ENCODE results near the gene FLAD1. TPM values are rescaled to one million over a fixed set of nuclear protein-coding genes. Genes with fewer than 3 reads are reported as not detected.

The FLAD1 gene
- total RNA-seq, 4 donors from 2014 or later = 19.5 to 29.6 (median 23.0) TPM

DNA sequence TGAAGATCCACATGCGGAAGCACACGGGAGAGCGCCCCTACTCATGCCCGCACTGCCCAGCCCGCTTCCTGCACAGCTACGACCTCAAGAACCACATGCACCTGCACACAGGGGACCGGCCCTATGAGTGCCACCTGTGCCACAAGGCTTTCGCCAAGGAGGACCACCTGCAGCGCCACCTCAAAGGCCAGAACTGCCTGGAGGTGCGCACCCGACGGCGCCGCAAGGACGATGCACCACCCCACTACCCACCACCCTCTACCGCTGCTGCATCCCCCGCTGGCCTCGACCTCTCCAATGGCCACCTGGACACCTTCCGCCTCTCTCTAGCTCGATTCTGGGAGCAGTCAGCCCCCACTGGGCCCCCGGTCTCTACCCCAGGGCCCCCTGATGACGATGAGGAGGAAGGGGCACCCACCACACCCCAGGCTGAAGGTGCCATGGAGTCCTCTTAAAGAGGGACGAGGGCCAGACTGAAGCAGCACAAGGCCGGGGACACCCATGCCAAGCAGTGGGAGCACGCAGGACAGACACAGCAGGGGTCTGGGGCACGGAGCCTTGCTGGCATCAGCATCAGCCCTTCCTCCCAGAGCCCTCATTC, 33.2 kb downstream of the FLAD1 start:
- intact Hi-C loops (cut with DNase I) = loop anchor here (5.0 kb wide), 2 partner anchors 54 to 79 kb away; partner anchors contain the start of genes PMVK and PYGO2
- 92% methylated on average over 17 of the region's 26 CpGs for WGBS
- Histone ChIP-seq H3K4me3 (no peak overlapping the region), H3K27ac (replicated peaks in 1 of 4) (peak overlapping the region; percentile 86 to 92 (median 90)), H3K4me1 (peaks cover 39 to 63% (median 50%) of the 10 kb centered on the region in 4 donors), H3K9me3 (no peaks in the 10 kb centered on the region), H3K27me3 (no peaks in the 10 kb centered on the region), H3K36me3 (peaks cover 9 to 30% (median 24%) of the 10 kb centered on the region in 4 donors)
- DNase-seq (ENCODE audit: extremely low spot score) = no peak
- TF ChIP-seq, protein P1, sequence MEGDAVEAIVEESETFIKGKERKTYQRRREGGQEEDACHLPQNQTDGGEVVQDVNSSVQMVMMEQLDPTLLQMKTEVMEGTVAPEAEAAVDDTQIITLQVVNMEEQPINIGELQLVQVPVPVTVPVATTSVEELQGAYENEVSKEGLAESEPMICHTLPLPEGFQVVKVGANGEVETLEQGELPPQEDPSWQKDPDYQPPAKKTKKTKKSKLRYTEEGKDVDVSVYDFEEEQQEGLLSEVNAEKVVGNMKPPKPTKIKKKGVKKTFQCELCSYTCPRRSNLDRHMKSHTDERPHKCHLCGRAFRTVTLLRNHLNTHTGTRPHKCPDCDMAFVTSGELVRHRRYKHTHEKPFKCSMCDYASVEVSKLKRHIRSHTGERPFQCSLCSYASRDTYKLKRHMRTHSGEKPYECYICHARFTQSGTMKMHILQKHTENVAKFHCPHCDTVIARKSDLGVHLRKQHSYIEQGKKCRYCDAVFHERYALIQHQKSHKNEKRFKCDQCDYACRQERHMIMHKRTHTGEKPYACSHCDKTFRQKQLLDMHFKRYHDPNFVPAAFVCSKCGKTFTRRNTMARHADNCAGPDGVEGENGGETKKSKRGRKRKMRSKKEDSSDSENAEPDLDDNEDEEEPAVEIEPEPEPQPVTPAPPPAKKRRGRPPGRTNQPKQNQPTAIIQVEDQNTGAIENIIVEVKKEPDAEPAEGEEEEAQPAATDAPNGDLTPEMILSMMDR (IDR thresholded peaks at IDR 0.05) = no peak
- no peak for TF ChIP-seq POLR2A (IDR thresholded peaks at IDR 0.05; ENCODE audit: low read depth)
- TF ChIP-seq POLR2AphosphoS5 (IDR thresholded peaks at IDR 0.05) = no peak
- TF ChIP-seq EP300 (IDR thresholded peaks at IDR 0.05) = no peak

DNA sequence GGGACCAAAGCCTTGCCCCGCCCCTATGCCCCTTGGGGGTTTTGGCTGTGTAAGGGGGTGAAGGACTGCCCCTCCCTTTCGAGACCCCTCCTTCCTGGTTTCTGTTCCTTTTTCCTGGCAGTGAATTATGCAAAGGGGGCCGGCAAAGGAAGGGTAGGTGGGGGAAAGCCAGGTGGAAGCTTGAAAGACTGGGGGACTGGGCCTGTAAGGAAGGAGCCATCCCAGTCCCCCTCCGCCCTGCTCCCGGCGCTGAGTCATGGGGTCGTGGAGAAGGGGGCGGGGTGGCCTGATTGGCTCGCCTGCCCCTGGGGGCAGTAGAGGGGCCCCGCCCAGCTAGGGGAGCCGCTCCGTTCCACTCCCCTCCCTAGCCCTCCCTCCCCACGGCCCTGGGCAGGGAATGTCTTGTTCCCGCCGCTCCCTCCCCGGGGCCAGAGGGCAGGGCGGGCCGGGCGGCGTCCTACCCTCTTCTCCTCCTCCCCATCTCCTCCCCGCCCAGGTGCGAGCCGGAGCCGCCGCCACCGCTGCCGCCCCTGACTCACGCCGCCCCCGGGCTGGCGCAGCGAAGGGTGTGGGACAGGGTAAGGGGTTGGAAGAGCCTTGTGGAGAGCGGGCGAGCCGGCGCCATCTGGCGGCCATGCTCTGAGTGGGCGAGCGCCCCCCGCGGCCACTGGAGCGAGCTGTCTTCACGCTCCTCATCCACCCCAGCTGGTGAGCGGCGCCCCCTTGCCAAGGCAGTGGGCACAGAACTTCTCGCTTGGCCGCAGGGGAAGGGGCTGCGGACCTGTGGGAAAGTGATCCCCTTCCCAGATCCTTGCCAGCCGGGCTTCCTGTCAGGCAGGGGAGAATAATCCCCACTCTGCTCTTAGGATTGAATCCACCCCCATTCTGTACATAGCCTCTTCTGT, 34.1 kb downstream of the FLAD1 start:
- Histone ChIP-seq H3K4me3 (peak overlapping the region; percentile 54 to 66 (median 58)), H3K9me3 (no peaks in the 10 kb centered on the region), H3K27ac (replicated peaks in 1 of 4) (peak overlapping the region; percentile 86 to 92 (median 90)), H3K4me1 (peaks cover 30 to 54% (median 41%) of the 10 kb centered on the region in 4 donors), H3K27me3 (no peaks in the 10 kb centered on the region), H3K36me3 (peaks cover 9 to 30% (median 24%) of the 10 kb centered on the region in 4 donors)
- TF ChIP-seq POLR2AphosphoS5 (IDR thresholded peaks at IDR 0.05) (peak; percentile 85 to 93), POLR2A (IDR thresholded peaks at IDR 0.05; ENCODE audit: low read depth) (no peak)
- TF ChIP-seq, protein P1 (IDR thresholded peaks at IDR 0.05) = peak in 2 of 3 experiments; percentile 98 to 99
- 7% methylated on average over 17 of the region's 49 CpGs for WGBS
- DNase-seq (ENCODE audit: extremely low spot score) = peak; percentile 97
- intact Hi-C loops (cut with DNase I) = loop anchor here (5.0 kb wide), 2 partner anchors 55 to 80 kb away; partner anchors contain the start of genes PMVK and PYGO2

GRCh38 chr1:155017946-155018316, 34.8 kb downstream of the FLAD1 start:
- Histone ChIP-seq H3K27ac (replicated peaks in 1 of 4) (peak overlapping the region; percentile 86 to 92 (median 90)), H3K4me1 (peaks cover 23 to 47% (median 35%) of the 10 kb centered on the region in 4 donors), H3K9me3 (no peaks in the 10 kb centered on the region), H3K36me3 (peaks cover 9 to 30% (median 24%) of the 10 kb centered on the region in 4 donors), H3K27me3 (no peaks in the 10 kb centered on the region), H3K4me3 (peak overlapping the region; percentile 54 to 66 (median 58))
- DNase-seq (ENCODE audit: extremely low spot score) = no peak
- intact Hi-C loops (cut with DNase I) = loop anchor here (5.0 kb wide), 2 partner anchors 56 to 81 kb away; partner anchors contain the start of genes PMVK and PYGO2
- TF ChIP-seq, protein P1 (IDR thresholded peaks at IDR 0.05) = no peak
- no peak for TF ChIP-seq EP300 (IDR thresholded peaks at IDR 0.05)
- no peak for TF ChIP-seq POLR2A (IDR thresholded peaks at IDR 0.05; ENCODE audit: low read depth)
- no peak for TF ChIP-seq POLR2AphosphoS5 (IDR thresholded peaks at IDR 0.05)
- 48% methylated on average over 6 of the region's 6 CpGs for WGBS

- Histone ChIP-seq H3K4me1 (peaks cover 17 to 39% (median 27%) of the 10 kb centered on the region in 4 donors), H3K27me3 (no peaks in the 10 kb centered on the region), H3K36me3 (peaks cover 9 to 29% (median 23%) of the 10 kb centered on the region in 4 donors), H3K27ac (replicated peaks in 1 of 4) (peak overlapping the region in 3 of 4 donors; percentile 89 to 92 (median 90)), H3K4me3 (no peak overlapping the region), H3K9me3 (no peaks in the 10 kb centered on the region)
- no peak for DNase-seq (ENCODE audit: extremely low spot score)
- no peak for TF ChIP-seq POLR2AphosphoS5 (IDR thresholded peaks at IDR 0.05)
- no peak for TF ChIP-seq EP300 (IDR thresholded peaks at IDR 0.05)
- no peak for TF ChIP-seq POLR2A (IDR thresholded peaks at IDR 0.05; ENCODE audit: low read depth)
- TF ChIP-seq, protein P1 (IDR thresholded peaks at IDR 0.05) = no peak
- intact Hi-C loops (cut with DNase I) = loop anchor here (5.0 kb wide), 2 partner anchors 56 to 81 kb away; partner anchors contain the start of genes PMVK and PYGO2
- 83% methylated on average over 6 of the region's 8 CpGs for WGBS
Measured at GRCh38 chr1:155018617-155019348, 35.6 kb downstream of the FLAD1 start.
